Measurements from ENCODE around the gene NFIB.

NFIB gene

DNA sequence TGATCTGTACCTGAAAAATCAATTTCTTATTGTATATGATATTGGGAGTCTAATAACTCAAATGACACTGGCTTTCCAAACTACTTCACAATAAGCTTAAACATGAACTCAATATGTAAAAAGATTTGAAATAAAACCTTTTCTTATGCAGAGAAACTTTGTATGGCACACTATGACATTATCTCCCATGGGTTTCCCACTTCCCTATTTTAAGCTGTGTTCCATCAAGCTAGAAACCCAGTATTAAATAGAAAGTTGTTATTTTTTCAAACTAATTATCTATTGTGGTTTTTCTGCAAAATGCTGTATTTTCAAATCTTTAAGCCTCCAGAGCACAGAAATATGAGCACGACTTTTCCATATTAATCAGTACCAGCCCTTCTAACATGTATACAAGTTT, 174.7 kb downstream of the NFIB start:
- no peak for DNase-seq

- DNase-seq, result no peak
These were observed 177.1 kb downstream of the NFIB start for GRCh38 chr9:14136646-14137370.

DNA sequence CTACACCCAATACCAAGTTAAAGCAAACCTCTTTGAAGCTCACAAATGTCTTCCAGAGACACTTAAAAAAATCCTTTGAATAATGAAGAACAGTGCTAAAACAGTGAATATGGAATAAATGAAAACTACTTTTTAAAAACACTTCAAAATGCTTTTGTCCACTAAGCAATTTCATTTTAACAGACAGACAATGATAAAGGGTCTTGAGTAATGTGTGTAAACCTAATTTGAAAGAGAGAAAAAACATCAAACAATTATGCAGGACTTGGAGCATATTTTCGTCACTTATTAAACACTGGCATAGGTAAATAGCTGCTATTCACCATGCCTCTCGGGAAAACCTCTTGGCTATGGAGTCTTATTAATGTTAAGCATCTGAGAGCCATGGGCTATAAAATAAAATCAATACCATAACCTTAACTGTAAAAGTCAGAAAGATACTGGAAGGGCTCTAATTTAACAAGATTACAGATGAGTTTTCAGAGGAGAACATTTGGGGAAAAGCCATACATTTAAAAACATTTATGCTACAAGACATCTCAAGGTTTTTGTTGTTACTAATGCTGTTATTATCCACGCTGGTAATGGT, 177.8 kb downstream of the NFIB start:
- no peak for DNase-seq

DNA sequence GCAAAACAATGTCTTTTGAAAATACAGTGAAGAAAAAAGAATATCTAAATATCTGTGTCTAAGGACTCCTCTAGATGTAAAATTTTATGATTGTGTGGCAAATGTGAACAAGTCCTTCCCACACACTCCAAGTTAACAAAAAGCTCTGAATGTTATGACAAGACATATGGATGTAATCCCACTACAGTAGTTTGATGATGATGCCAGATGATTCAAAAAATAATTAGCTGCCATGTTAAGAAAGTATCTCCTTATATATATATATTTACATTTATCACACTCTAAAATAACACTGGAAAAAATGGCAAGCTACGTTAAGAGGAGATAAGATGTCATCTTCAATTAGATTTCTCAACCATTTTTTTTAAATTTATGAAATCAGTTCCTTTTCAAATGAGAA, 178.5 kb downstream of the NFIB start:
- DNase-seq, result no peak

- no peak for DNase-seq
These were observed 180.5 kb downstream of the NFIB start for GRCh38 chr9:14133394-14133793.

DNA sequence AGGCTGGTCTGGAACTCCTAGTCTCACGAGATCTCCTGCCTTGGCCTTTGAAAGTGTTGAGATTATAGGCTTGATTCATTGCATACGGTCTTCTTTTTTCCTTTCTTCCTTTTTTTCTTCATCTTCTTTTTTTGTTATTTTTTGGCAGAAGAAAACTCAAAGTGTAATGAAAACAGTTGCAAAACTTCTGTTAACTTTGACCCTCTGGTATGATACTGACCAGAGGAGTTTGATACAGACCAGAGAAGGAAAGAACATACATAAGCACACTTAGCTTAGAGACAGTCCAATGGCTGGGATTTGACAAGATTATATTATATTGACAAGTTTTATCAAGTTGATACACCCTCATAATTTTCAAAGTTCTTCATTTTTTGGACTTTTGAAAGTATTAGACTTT, 181.2 kb downstream of the NFIB start:
- DNase-seq, result no peak

GRCh38 chr9:14131356-14132088, 182.4 kb downstream of the NFIB start:
- no peak for DNase-seq

DNA sequence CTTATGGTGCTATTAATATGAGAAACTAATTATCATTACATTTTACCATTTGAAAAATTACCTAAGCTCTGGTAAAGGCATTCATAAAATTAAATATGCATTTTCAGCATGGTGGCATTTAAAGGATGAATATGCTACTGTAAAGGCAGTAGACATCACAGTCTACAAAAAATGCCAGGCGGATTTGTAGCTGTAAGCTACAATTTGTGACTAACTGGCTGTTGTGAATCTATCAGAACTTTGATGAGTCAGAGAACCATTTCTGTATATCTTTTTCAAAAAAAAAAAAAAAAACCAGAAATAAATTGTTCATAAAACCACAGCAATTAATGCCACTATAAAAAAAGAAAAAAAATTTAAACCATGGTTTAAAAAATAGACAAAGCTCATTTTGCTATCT, 186.3 kb downstream of the NFIB start:
- no peak for DNase-seq

DNA sequence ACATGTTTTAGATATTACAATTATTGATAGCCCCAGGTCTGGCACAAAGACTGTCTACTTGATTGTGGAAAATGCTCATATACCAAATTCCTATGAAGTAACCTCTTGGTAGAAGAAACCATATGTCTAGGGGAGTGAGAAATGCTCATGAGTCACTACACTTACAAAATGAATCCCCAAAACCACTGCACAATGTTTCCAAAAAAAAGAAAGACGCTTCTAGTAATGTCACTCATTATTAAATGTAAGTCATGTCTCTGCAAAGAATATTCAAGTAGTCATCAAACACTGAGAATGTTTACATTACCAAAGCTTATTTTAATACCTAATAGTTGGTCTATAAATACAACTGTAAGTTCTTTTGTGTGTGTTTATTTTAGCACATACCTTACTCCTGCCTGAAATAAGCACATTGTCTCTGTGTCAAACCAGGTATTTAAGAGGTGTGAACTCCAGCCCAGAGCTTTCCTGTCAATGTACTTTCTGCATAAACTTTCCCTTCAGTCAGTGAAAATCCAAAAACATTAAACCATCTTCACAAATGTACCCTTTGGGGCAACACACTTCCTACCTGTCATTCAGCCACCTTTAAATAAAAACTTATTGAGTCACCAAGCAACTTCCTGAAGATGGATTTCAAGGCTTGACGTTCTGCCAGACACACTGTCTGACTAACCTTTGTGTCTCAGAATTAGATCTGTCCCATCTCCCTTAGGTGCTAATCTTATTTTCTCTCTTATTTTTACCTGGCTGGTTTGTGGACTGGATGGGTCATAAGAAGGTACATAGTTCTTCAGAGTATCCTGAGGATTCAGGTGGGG, 194.0 kb downstream of the NFIB start:
- DNase-seq, result no peak

GRCh38 chr9:14112226-14112625, 201.7 kb downstream of the NFIB start:
- DNase-seq, result no peak

DNA sequence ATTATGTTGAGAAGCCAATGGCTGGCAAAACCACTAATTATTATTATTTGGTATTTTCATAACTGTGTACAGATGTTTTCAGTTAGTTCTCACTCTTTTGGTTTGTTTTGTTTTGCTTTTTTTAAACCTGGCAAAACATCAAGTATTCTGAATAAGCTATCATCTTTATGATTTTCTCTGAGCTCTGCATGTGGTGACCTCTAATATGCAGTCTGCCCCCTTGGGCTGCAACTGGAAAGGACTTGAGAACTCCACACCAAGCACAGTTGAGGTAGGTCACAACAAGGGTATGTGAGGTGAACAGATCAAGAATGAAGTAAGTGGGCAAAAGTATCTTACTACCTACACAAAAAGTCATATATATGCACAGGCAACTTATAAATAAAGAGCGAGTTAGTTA, 202.2 kb downstream of the NFIB start:
- DNase-seq, result no peak

- no peak for DNase-seq
These were observed 206.0 kb downstream of the NFIB start for GRCh38 chr9:14107977-14108376.

DNA sequence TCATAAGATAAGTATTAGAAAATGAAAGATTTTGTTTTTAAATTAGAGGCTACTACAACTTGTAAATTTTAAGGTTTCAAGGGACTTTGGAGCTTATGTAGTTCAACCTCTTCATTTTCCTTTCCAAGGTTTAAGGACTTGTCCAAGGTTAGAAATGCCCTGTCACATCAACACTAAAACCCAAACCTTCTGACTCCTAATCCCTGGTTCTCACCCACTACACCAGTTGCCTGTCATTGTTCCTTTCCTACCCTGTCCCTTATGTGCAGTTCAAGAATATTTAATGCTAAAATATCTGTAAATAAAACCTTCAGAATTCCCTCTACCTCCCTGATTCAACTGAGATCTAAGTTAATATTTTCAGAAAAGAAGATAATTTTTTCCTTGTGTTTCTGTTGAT, 206.4 kb downstream of the NFIB start:
- DNase-seq, result no peak

DNA sequence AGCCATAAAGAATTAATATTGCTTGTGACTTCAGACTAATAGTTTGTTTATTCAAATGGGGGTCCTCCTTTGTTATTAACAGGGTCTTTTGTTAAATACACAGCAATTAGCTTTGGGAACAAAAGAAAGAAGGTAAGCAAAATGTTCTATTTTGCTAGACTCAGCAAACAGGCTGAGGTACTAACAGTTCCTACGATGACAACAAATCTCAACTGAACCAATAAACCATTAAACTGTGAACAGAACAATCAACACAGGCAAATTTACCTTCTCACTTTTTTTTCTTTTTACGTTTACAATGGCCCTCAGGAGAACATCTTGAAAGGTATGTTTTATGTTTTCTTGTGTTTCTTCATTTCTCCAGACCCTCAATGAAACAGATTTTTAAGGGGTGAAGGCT, 207.2 kb downstream of the NFIB start:
- DNase-seq, result no peak

GRCh38 chr9:14104496-14104895, 209.4 kb downstream of the NFIB start:
- no peak for DNase-seq

- no peak for DNase-seq
These were observed 210.8 kb downstream of the NFIB start for GRCh38 chr9:14103115-14103514.

GRCh38 chr9:14099737-14100136, 214.2 kb downstream of the NFIB start:
- DNase-seq, result no peak

- no peak for DNase-seq
These were observed 215.3 kb downstream of the NFIB start for GRCh38 chr9:14098486-14099180.

DNA sequence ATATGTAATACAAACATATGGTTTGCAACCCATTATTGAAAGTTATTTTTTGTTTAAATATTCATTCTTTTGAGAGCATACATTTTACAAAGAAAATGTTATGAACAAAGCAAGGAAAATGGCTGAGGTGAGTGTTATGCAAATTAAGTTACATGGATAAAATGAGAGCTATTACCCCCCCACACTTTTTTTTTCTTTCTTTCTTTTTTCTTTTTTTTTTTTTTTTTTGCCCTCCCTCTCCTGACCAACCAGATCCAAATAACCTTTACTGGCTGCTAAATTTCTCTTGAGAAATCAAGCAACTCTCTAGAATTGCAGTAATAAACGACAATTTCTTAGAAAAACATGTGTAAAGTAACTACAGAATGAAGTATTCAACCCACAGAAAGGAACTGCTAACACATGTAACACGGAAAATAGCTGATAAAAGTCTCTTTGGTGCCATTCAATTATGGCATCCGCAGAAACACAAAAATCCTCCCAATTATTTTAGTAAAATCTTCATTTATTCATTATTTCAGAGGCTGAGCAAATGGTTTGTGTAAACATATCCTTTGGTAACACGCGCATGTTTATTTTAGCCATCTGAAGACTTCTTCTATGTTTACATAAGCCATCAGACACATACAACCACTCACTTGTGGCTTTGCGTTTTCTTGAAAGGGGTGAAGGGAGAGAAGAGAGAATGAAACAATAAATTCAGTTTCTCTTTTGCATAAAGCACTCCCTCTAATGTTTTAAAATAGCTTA, 216.1 kb downstream of the NFIB start:
- no peak for DNase-seq

DNA sequence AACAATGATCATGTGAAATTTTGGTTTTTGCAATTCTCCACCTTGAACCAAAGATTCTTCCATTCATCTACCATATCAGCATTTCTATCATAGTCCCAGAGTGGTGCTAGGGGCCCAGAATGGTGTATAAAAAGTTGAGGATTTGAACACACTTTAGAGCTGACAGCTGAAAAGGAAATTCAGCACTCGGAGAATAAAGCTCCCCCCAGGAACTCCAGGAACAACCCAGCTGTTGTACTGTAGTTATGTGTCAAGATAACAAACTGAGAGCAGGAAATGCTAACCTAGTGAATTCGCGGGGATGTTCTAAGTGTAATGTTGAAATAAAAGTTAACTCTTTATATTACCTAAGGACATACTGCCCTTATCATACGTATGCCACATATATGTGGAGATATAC, 216.7 kb downstream of the NFIB start:
- no peak for DNase-seq

- no peak for DNase-seq
These were observed 217.6 kb downstream of the NFIB start for GRCh38 chr9:14096258-14096922.
